SU-DHL-6 (cell line): ENCODE measurements around the gene TMEM232.

Experiments
- H2AFZ ChIP-seq: fragments of 200-600 bp; sonication (generic); 2 replicates; pipeline ENCODE4 v1.6.1; 2014; ENCODE audit warnings: low read depth, mild to moderate bottlenecking, moderate library complexity, mixed read lengths, antibody characterized with exemption, low read length; ENCODE audit not compliant: severe bottlenecking
- H3F3A ChIP-seq: fragments of 200-600 bp; shearing (Covaris generic); 2 replicates; pipeline ENCODE4 v1.6.0; 2016; ENCODE audit warnings: antibody characterized with exemption, mild to moderate bottlenecking; ENCODE audit not compliant: insufficient read depth
- H3K27ac ChIP-seq: fragments of 200-600 bp; sonication (generic); 2 replicates; pipeline ENCODE4 v1.5.1; 2016; ENCODE audit warnings: low read depth, mild to moderate bottlenecking, low read length, moderate library complexity, mixed read lengths
- H3K27me3 ChIP-seq: fragments of 200-600 bp; sonication (generic), shearing (Covaris generic); 2 replicates; pipeline ENCODE4 v1.6.0; 2014; ENCODE audit warnings: mild to moderate bottlenecking, low read length
- H3K36me3 ChIP-seq: fragments of 200-600 bp; sonication (generic); 2 replicates; pipeline ENCODE4 v1.6.1; 2014; ENCODE audit warnings: mild to moderate bottlenecking, low read length, mixed read lengths
- H3K4me2 ChIP-seq: fragments of 300-600, 200-600 bp; shearing (Covaris generic), sonication (generic); 2 replicates; pipeline ENCODE4 v1.6.0; 2014; ENCODE audit warnings: low read length, low read depth, mild to moderate bottlenecking; ENCODE audit not compliant: poor library complexity, severe bottlenecking
- H3K4me3 ChIP-seq: fragments of 200-600 bp; sonication (generic); 2 replicates; pipeline ENCODE4 v1.5.1; 2014; ENCODE audit warnings: antibody characterized with exemption, low read length, mild to moderate bottlenecking, mixed read lengths; ENCODE audit not compliant: insufficient read depth, poor library complexity, severe bottlenecking
- H3K79me2 ChIP-seq: fragments of 200-600 bp; sonication (generic); 2 replicates; pipeline ENCODE4 v1.6.1; 2014; ENCODE audit warnings: mild to moderate bottlenecking, low read length, moderate library complexity; ENCODE audit not compliant: insufficient read depth
- H3K9ac ChIP-seq: fragments of 200-600 bp; sonication (generic); 2 replicates; pipeline ENCODE4 v1.7.0; 2014; ENCODE audit warnings: mild to moderate bottlenecking, low read length
- H3K9me2 ChIP-seq: fragments of 200-600 bp; sonication (generic); replicated peaks from 2 replicates; pipeline ENCODE4 v1.6.1; 2014; ENCODE audit warnings: low read length; ENCODE audit not compliant: insufficient read depth
- H3K9me3 ChIP-seq: fragments of 200-600 bp; sonication (generic); 2 replicates; pipeline ENCODE4 v1.6.1; 2014; ENCODE audit warnings: low read length, mixed read lengths; ENCODE audit not compliant: insufficient read depth
- H4K20me1 ChIP-seq: fragments of 200-600 bp; sonication (generic); 2 replicates; pipeline ENCODE4 v1.6.1; 2014; ENCODE audit warnings: low read depth, mild to moderate bottlenecking, antibody characterized with exemption, low read length, moderate library complexity, mixed read lengths
- EZH2phosphoT487 ChIP-seq: fragments of 200-600 bp; sonication (generic), shearing (Covaris generic); conservative IDR thresholded peaks from 2 replicates; pipeline ENCODE4 v1.6.1; 2018; ENCODE audit warnings: mild to moderate bottlenecking, antibody characterized with exemption, low read length, moderate library complexity, mixed read lengths
- TF ChIP-seq, protein P1 (sequence below): fragments of 200-600 bp; sonication (generic); IDR thresholded peaks from one replicate; pipeline ENCODE4 v1.5.1; 2017; ENCODE audit warnings: antibody characterized with exemption, mild to moderate bottlenecking, low read length, moderate library complexity; ENCODE audit not compliant: insufficient read depth, poor library complexity, severe bottlenecking

TMEM232 gene

DNA sequence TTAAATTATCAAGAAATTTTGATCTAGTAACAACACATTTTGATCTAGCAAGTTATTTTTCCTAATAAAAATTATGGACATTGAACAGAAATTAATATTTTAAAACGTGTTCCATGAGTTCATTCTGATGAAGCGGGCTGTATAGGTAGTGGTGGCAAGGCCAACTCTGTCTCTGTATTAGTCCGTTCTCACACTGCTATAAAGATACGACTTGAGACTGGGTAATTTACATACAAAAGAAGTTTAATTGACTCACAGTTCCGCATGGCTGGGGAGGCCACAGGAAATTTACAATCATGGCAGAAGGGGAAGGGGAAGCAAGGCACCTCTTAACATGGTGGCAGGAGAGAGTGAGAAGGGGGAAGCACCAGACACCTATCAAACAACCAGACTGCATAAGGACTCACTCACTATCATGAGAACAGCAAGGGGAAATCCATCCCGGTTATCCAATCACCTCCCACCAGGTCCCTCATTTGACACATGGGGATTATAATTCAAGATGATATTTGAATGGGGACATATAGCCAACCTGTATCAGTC lies 61.2 kb downstream of the TMEM232 start:
- H3K9me3 ChIP-seq, result no peaks in the 10 kb centered on the region
- no peak for TF ChIP-seq EZH2phosphoT487
- TF ChIP-seq, protein P1, sequence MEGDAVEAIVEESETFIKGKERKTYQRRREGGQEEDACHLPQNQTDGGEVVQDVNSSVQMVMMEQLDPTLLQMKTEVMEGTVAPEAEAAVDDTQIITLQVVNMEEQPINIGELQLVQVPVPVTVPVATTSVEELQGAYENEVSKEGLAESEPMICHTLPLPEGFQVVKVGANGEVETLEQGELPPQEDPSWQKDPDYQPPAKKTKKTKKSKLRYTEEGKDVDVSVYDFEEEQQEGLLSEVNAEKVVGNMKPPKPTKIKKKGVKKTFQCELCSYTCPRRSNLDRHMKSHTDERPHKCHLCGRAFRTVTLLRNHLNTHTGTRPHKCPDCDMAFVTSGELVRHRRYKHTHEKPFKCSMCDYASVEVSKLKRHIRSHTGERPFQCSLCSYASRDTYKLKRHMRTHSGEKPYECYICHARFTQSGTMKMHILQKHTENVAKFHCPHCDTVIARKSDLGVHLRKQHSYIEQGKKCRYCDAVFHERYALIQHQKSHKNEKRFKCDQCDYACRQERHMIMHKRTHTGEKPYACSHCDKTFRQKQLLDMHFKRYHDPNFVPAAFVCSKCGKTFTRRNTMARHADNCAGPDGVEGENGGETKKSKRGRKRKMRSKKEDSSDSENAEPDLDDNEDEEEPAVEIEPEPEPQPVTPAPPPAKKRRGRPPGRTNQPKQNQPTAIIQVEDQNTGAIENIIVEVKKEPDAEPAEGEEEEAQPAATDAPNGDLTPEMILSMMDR, result no peak
- H3K79me2 ChIP-seq, result no peaks in the 10 kb centered on the region
- no peaks in the 10 kb centered on the region; the same call in 1 of the 2 replicates for H4K20me1 ChIP-seq
- H3K4me2 ChIP-seq, result no peak overlapping the region
- no peaks in the 10 kb centered on the region for H3K9me2 ChIP-seq
- H3F3A ChIP-seq, result no peaks in the 10 kb centered on the region
- H2AFZ ChIP-seq, result no peak overlapping the region
- no peak overlapping the region for H3K4me3 ChIP-seq
- H3K36me3 ChIP-seq, result no peaks in the 10 kb centered on the region
- no peak overlapping the region for H3K9ac ChIP-seq
- H3K27me3 ChIP-seq, result no peaks in the 10 kb centered on the region
- no peak overlapping the region for H3K27ac ChIP-seq

DNA sequence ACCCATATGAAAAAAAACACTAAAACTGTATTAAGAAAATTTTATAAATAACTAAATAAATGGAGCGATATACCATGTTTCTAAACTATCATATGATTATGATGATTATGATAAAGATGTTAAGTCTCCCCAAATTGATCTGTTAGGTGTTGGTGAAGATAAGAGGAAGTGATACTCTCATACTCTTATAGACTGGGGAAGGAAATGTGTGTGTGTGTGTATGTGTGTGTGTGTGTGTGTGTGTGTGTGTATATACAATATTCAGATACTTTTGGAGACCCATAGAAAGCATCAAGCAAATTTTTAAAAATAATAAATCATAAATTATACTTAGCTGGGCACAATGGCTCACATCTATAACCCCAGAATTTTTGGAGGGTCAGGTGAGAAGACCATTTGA lies 62.9 kb downstream of the TMEM232 start:
- H3K4me2 ChIP-seq, result no peak overlapping the region
- H3F3A ChIP-seq, result no peaks in the 10 kb centered on the region

DNA sequence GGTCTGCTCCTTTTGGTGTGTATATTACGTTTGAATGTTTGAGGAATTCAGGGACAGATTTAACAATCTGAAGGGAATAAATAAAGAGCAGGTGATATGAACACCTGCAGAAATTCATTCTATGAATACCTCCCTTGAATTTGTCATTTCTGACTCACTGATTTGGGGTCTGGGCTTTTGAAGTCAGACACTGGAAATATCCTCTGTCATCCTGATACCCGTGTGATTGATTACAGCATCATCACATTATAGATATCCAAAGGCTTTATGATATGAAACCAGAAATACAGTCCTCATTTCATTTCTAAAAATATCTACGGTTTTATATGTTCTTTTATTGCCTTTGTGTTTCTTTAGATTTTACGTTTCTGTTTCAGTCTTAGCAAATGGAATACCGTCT lies 68.5 kb downstream of the TMEM232 start:
- no peaks in the 10 kb centered on the region for H4K20me1 ChIP-seq
- TF ChIP-seq, protein P1, result no peak
- no peak for TF ChIP-seq EZH2phosphoT487
- no peak overlapping the region for H3K9ac ChIP-seq
- no peak overlapping the region for H3K27ac ChIP-seq
- no peaks in the 10 kb centered on the region for H3K79me2 ChIP-seq
- H3K9me2 ChIP-seq, result no peaks in the 10 kb centered on the region
- no peak overlapping the region for H2AFZ ChIP-seq
- no peaks in the 10 kb centered on the region for H3K27me3 ChIP-seq
- no peak overlapping the region for H3K4me3 ChIP-seq
- no peak overlapping the region for H3K4me2 ChIP-seq
- H3F3A ChIP-seq, result no peaks in the 10 kb centered on the region
- no peaks in the 10 kb centered on the region for H3K36me3 ChIP-seq
- H3K9me3 ChIP-seq, result no peaks in the 10 kb centered on the region

More for the DNA sequence above, 62.9 kb downstream of the TMEM232 start:
- no peak overlapping the region for H3K9ac ChIP-seq
- no peaks in the 10 kb centered on the region for H3K27me3 ChIP-seq
- no peaks in the 10 kb centered on the region for H3K9me2 ChIP-seq
- no peaks in the 10 kb centered on the region for H3K79me2 ChIP-seq
- H3K9me3 ChIP-seq, result no peaks in the 10 kb centered on the region
- no peak overlapping the region for H3K27ac ChIP-seq
- no peak overlapping the region for H2AFZ ChIP-seq
- TF ChIP-seq EZH2phosphoT487, result no peak
- TF ChIP-seq, protein P1, result no peak
- H3K4me3 ChIP-seq, result no peak overlapping the region
- no peaks in the 10 kb centered on the region for H3K36me3 ChIP-seq
- no peaks in the 10 kb centered on the region; the same call in 1 of the 2 replicates for H4K20me1 ChIP-seq
